Omental fat pad (tissue), 4 donors: ENCODE results near the gene PER3. TPM values are rescaled to one million over a fixed set of nuclear protein-coding genes. Genes with fewer than 3 reads are reported as not detected.

Experiments used
- ATAC-seq: fragments of 150-250 bp; one replicate; pipeline ENCODE4 v1.9.1; 2016; ENCODE audit warnings: mild to moderate bottlenecking, moderate library complexity; ENCODE audit not compliant: low FRiP score
- DNase-seq: peaks from one replicate; pipeline ENCODE4 v3.0.0-alpha.2; 2019; ENCODE audit warnings: low spot score
- total RNA-seq, 4 donors: library from RNA; depleted of rRNA; stranded (reverse); fragments of >200 nt; gene quantifications; one replicate each; pipeline ENCODE4 v1.1.0, GENCODE V29; 2016
- TF ChIP-seq, protein P1 (sequence below), 3 donors: fragments of 450-650 bp; IDR thresholded peaks; one replicate each; pipeline ENCODE4 v1.5.1; 2016 to 2017; ENCODE audit warnings: antibody characterized with exemption in 3 of 3, mild to moderate bottlenecking in 3 of 3, moderate library complexity in 2 of 3

The PER3 gene
- total RNA-seq, 4 donors from 2014 or later: 8.6 to 13.9 (median 12.2) TPM

DNA sequence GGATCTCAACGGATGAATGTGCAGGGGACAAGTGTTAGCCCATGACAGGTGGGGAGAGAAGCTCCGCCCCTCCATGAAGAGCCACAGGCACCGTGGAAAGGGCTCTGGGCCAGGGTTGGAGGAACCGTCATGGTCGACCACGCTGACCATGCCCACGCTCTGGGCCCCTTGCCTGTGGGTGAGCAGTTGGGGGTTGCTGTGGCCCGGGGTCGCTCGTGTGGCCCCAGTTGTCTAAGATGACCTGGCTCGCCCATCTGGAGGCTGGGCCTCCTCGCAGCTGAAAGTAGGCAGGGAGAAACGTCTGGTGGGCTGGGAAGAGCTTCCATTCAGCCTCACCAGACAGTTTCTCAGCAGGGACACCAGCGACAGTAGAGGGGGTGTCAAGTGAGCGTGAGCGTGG is 81.9 kb downstream of the PER3 start:
- TF ChIP-seq, protein P1, sequence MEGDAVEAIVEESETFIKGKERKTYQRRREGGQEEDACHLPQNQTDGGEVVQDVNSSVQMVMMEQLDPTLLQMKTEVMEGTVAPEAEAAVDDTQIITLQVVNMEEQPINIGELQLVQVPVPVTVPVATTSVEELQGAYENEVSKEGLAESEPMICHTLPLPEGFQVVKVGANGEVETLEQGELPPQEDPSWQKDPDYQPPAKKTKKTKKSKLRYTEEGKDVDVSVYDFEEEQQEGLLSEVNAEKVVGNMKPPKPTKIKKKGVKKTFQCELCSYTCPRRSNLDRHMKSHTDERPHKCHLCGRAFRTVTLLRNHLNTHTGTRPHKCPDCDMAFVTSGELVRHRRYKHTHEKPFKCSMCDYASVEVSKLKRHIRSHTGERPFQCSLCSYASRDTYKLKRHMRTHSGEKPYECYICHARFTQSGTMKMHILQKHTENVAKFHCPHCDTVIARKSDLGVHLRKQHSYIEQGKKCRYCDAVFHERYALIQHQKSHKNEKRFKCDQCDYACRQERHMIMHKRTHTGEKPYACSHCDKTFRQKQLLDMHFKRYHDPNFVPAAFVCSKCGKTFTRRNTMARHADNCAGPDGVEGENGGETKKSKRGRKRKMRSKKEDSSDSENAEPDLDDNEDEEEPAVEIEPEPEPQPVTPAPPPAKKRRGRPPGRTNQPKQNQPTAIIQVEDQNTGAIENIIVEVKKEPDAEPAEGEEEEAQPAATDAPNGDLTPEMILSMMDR (IDR thresholded peaks at IDR 0.05): no peak
- no peak for ATAC-seq

DNA sequence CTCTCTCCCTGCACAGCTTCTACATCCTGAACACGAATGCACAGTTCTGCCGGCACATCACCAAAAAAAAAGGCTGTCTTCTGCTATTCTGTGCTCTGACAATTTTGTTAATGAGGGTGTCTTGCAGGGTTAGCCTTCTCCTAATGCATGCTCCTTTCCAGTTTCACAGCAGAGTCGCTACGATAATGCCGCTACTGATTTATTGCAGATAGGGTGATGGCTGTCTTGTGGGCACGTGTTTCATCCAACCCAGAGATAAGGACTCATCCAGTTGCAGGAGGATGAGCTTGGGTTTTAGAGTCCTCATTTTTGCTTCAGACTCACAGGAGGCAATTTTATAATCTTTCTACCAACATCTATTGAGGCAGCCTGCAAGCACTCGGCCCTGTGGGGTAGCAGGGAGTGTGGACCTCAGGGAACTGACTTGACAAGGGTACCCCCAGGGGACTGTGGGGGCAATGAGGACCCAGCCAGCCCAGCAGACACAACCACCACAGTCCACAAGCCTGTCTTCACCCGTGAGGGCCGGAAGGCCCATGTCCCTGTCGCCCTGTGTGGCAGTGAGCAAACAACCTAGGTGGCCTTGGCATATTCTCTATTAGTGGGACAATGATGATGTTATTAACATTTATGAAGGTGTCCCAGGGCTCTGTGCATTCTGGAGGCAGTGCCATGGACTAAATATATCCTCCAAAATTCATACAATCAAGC is 84.1 kb downstream of the PER3 start:
- TF ChIP-seq, protein P1 (IDR thresholded peaks at IDR 0.05): no peak

More for the DNA sequence above, 81.9 kb downstream of the PER3 start:
- DNase-seq: no peak

DNA sequence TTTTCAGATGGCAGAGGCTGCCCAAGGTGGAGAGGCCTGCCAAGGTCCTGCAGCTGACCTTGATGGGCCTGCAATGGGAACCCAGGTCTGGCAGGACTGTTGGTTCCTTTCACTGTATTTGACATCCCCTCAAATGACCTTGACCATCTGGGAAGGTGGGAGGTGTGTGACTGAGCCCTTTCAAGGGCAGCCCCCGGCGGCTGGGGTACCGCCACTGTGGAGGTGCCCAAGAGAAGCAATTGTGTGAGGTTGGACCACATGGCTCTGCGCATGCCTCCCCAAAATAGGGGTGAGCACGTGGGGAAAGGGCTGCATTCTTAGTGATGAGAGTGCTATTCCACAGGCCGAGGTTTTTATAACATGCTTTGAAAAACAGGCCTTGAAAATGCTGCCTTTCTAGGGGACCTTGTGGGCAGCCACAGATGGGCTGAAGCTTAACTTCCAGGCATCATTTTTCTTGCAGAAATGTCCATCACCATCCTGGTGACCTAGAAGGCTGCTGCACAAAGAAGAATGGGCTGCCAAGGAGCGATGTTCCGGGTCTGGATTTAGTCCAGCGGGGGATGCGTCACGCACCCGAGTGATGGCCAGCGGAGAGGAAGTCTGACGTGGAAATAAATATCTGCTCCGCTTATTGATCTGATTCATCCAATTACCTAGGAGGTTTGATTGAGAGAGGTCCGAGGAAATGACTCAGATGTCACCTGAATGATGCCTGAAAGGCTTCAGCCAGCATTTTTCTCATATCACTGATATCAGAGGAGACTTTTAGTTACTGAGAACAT is 85.2 kb downstream of the PER3 start:
- TF ChIP-seq, protein P1 (IDR thresholded peaks at IDR 0.05): no peak
- DNase-seq: no peak
- no peak for ATAC-seq

More for the DNA sequence above, 84.1 kb downstream of the PER3 start:
- ATAC-seq: peak; percentile 54
- DNase-seq: no peak

DNA sequence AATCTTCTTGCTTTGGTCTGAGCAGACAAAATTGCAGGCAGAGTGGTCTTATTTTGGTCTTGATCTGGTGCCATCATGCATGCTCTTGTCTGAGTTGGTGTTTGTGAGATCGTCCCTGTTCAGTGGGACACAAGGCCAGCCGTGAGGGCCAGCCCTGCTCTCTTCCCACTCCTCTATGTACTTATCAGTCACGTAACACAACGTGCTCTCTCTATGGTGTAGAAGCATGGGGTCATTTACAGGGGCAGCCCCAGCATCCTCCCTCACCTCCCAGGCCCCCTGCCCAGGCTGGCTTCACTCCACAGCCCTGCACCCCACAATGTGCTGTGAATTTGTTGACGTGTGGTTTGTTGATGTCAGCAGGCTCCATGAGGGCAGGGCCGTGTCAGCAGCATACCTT is 87.0 kb downstream of the PER3 start:
- TF ChIP-seq, protein P1 (IDR thresholded peaks at IDR 0.05): no peak
- DNase-seq: no peak
- ATAC-seq: no peak

DNA sequence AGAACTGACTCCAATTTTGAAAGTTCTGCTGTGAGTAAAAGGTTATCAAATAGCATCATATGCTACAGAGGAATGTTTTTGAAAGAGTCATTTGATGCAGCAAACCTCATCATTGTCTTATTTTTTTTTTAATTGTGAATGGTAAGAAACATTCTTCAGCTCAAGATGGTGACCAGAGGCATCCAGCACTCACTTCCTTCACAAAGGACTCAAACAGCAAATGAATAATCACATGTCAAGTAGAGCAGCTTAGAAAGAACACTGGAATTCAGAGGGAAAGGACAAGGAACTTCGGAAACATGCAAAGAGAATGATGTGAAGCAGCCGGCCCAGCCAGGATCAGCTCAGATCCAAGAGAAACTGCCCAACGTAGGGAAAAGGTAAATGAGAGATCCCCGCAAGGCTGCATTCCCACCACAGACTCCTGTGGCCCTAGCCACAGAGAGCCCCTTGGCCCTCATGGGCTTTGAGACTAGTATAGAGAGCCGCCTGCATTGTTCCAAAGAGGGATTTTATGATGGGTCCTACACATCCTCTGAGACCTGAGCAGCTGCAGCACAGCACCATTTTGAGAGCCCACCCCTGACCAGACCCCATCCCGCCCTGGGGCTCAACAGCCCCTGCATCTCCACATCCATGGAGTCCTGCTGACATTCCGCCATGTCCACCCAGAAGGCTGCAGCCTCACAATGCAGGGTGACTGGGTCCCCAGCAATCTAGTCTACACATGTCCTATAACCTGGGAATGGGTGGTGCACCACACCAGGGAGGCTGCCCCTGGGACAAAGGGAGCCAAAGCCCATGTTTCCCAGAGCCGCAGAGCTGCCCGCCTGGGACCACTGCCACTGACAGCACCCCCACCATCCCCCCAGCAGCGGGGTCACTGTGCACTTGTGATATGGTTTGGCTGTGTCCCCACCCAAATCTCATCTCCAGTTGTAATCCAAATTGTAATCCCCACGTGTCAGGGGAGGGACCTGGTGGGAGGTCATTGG is 90.0 kb downstream of the PER3 start:
- TF ChIP-seq, protein P1 (IDR thresholded peaks at IDR 0.05): no peak
- ATAC-seq: no peak
- DNase-seq: no peak

DNA sequence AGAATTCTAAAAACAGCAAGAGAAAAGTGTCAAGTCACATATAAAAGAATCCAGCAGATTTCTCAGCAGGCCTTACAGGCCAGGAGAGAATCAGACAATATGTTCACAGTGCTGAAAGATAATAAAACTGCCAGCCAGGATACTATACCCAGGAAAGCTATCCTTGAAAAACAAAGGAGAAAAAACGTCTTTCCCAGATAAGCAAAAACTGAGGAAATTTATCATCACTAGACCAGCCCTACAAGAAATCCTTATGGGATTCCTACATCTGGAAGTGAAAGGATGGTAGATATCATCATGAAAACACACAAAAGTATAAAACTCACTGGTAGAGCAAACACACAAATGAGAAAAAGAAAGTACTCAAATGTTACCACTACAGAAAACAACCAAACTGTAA is 93.9 kb downstream of the PER3 start:
- DNase-seq (no peak), ATAC-seq (no peak)
- TF ChIP-seq, protein P1 (IDR thresholded peaks at IDR 0.05): no peak
